Rectal smooth muscle tissue (tissue), 1 donor: Measurements from ENCODE around the gene USP20.

Experiments
- H3K27ac ChIP-seq: one replicate; pipeline ENCODE4 v1.7.0; 2013; ENCODE audit warnings: low read depth, low read length, inconsistent platforms
- H3K27me3 ChIP-seq: one replicate; pipeline ENCODE4 v1.7.0; 2013; ENCODE audit warnings: low read length; ENCODE audit not compliant: control insufficient read depth, insufficient read depth
- H3K36me3 ChIP-seq: one replicate; pipeline ENCODE4 v1.7.0; 2013; ENCODE audit warnings: low read length; ENCODE audit not compliant: control insufficient read depth, insufficient read depth
- H3K4me1 ChIP-seq: one replicate; pipeline ENCODE4 v1.7.0; 2013; ENCODE audit warnings: low read length; ENCODE audit not compliant: control insufficient read depth, insufficient read depth
- H3K4me3 ChIP-seq: one replicate; pipeline ENCODE4 v1.7.0; 2013; ENCODE audit warnings: low read length
- H3K9ac ChIP-seq: one replicate; pipeline ENCODE4 v1.7.0; 2013; ENCODE audit warnings: low read length

Gene USP20

DNA sequence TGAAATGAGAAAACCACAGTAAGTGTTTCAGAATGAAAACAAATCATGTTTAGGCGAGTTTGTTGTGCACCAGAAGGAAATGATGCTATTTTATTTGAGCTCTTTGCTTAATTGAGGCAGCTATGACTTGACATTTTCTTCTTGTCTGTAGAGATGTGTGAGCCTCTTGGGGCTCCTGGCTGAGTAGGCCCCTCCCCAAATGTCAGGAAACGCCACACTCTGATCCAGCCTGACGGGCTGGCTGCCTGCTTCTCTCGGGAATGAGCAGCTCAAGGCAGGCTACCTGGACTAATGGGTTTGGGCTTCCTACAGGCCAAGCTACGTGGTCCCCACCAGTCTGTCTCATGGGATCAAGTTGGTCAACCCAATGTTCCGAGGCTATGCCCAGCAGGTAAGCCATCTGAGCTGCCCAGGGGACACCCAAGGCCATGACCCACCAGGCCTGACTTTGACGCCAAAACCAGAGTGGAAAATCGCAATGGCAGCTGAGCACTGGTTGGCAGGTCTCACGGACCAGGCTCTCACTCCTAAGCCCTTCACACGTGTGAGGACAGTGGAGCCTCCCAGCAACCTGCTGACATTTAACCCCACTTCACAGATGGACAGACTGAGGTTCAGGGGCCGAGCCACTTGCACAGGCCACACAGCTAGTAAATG lies 29.9 kb downstream of the USP20 start:
- H3K36me3 ChIP-seq, result peaks cover 27% of the 10 kb centered on the region
- no peak overlapping the region for H3K4me3 ChIP-seq
- H3K4me1 ChIP-seq, result no peaks in the 10 kb centered on the region
- no peak overlapping the region for H3K27ac ChIP-seq
- H3K27me3 ChIP-seq, result no peaks in the 10 kb centered on the region
- H3K9ac ChIP-seq, result no peak overlapping the region

DNA sequence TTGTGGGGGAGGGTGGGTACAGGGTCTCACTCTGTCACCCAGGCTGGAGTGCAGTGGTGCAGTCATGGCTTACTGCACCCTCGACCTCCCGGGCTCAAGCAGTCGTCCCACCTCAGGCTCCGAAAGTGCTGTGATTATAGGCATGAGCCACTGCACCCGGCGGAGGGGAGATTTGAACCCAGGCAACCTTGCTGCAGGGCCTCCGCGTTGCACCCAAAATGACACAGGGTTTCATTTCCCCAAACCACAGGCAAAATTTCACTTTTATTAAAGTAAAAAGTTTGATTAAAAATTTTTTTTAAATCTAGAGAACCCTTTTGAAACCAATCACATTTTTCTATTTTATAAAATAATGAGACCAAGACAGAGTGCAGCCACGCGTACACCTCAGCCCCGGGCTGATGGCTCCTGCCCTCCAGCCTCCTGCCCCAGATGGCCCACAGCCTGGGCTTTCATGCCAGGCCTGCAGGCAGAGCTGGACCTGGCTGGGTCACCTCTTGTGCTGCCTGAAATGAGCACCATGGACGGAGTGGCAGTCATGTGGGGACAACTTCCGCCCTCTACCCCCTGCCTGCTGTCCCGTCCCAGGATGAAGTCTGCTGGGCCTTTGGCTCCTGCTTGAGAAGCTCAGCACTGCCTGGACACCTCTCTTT lies 30.5 kb downstream of the USP20 start:
- no peak overlapping the region for H3K4me3 ChIP-seq
- no peaks in the 10 kb centered on the region for H3K27me3 ChIP-seq
- H3K4me1 ChIP-seq, result no peaks in the 10 kb centered on the region
- no peak overlapping the region for H3K9ac ChIP-seq
- peaks cover 27% of the 10 kb centered on the region for H3K36me3 ChIP-seq
- H3K27ac ChIP-seq, result no peak overlapping the region

DNA sequence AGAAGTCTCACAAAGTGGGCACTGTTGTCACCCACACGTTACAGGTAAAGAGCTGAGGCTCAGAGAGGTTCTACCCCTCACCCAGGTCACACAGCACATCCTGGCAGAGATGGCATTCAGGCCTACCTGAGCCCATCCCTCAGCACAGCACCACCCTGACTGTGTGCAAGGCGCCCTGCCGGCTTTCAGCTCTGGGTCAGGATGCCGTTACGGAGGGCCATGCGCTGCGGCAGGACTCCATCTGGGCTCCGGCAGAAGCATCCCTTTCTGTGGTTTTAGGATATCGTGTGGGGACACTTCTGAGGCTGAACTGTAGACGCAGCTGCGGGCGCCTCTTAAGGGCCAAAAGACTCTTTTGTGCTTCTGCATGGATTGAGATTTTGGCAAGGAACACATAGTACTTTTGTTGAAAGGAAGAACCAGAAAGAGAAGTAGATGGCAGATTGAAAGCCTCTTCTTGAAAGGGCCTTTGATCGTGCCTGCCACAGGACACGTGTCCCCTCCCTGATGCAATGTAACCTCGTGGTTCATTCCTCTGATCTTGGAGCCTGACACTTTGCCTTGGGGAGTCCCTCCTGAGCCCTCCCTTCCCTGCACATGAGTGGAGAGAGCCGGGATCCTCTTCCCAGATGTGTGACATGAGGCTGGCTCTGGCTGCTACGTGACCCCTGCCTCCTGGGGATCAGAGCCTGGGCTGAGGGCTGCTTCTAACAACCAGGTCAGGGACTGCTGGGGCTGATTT lies 31.3 kb downstream of the USP20 start:
- Histone ChIP-seq H3K4me1 (no peaks in the 10 kb centered on the region), H3K27ac (no peak overlapping the region), H3K4me3 (no peak overlapping the region), H3K9ac (no peak overlapping the region), H3K36me3 (peaks cover 20% of the 10 kb centered on the region), H3K27me3 (no peaks in the 10 kb centered on the region)

DNA sequence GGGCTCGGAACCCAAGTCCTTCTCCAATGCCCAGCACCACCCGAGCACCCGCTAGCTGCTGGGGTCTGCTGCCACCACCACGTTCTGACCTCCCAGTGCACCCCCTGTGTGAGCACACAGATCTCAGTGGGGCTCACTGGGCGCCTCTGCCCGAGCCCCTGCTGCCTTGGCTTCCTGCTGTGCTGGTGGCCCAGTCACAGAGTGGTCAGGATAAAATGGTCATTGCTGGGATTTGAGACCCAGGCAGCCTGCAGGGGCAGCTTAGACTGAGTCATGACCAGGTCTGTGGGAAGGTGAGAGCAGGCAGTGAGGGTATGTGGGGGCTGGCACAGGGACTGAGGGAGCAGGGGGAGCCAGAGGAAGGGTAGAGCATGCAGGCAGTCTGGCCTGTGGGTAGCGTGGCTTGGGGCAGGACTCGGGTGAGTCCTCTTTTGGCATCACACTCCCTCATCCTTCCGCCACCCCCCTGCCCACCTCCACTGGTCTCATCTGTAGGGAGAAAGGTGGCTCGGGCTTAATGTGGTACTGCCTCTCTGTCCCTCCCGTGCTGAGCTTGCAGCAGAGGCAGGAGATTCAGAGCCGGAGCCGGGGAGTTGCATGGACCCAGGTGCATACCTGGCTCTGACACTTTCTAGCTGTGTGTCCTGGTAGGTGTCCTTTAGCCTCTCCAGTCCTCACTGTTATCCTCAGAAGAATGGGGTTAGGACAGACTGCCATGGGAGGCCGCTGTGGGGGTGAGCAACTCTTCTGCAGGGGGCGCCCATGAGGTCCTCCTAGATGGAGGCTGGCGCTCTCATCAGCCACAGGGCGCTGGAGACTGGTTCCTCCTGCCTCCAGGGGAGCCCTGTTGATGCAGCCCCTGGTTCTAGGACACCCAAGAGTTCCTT lies 32.1 kb downstream of the USP20 start:
- no peaks in the 10 kb centered on the region for H3K4me1 ChIP-seq
- no peak overlapping the region for H3K27ac ChIP-seq
- no peak overlapping the region for H3K9ac ChIP-seq
- H3K4me3 ChIP-seq, result no peak overlapping the region
- H3K36me3 ChIP-seq, result peaks cover 15% of the 10 kb centered on the region
- no peaks in the 10 kb centered on the region for H3K27me3 ChIP-seq

DNA sequence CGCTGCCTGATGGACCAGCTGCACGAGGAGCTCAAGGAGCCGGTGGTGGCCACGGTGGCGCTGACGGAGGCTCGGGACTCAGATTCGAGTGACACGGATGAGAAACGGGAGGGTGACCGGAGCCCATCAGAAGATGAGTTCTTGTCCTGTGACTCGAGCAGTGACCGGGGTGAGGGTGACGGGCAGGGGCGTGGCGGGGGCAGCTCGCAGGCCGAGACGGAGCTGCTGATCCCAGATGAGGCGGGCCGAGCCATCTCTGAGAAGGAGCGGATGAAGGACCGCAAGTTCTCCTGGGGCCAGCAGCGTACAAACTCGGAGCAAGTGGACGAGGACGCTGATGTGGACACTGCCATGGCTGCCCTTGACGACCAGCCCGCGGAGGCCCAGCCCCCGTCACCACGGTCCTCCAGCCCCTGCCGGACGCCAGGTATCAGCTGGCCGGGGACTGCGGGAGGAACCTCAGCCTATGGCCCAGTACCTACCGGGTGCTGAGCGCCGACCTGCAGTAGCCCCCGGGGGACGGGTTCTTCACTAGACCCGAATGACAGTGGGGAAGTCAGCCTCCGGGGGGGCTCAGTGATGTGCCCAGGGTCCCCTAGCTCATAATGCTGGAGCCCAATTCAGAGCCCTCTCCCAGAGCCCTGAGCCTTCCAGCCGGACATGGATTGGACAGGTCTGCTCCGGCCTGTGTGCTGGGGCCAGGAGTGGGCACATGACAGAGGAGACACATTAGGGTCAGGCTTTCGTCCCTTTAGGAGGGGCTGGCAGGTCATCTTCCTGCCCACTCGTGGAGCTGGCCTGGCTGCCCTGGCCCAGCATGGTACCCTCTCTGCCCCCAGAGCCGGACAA lies 33.0 kb downstream of the USP20 start:
- no peak overlapping the region for H3K4me3 ChIP-seq
- peaks cover 12% of the 10 kb centered on the region for H3K36me3 ChIP-seq
- H3K4me1 ChIP-seq, result no peaks in the 10 kb centered on the region
- no peaks in the 10 kb centered on the region for H3K27me3 ChIP-seq
- H3K27ac ChIP-seq, result no peak overlapping the region
- H3K9ac ChIP-seq, result no peak overlapping the region

DNA sequence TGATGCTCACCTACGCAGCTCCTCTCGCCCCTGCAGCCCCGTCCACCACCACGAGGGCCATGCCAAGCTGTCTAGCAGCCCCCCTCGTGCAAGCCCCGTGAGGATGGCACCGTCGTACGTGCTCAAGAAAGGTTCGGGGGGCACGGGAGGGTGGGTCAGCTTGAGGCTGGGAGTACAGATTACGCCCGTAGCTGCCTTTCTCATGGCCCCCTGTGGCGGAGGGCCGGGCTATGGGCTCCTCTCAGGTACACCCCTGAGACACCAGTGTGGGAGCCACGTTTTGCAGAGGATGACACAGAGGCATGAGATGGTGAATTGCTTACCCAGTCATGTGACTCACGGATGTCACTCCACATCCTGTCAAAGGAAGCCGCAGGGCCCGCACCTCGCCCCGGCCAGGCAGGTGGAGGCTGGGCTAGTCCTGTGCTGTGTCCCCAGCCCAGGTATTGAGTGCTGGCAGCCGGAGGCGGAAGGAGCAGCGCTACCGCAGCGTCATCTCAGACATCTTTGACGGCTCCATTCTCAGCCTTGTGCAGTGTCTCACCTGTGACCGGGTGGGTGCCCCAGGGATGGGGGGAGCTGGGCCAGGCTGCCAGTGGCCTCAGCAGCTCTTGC lies 33.7 kb downstream of the USP20 start:
- Histone ChIP-seq H3K27me3 (no peaks in the 10 kb centered on the region), H3K9ac (no peak overlapping the region), H3K4me3 (no peak overlapping the region), H3K36me3 (peaks cover 10% of the 10 kb centered on the region), H3K4me1 (no peaks in the 10 kb centered on the region), H3K27ac (no peak overlapping the region)

DNA sequence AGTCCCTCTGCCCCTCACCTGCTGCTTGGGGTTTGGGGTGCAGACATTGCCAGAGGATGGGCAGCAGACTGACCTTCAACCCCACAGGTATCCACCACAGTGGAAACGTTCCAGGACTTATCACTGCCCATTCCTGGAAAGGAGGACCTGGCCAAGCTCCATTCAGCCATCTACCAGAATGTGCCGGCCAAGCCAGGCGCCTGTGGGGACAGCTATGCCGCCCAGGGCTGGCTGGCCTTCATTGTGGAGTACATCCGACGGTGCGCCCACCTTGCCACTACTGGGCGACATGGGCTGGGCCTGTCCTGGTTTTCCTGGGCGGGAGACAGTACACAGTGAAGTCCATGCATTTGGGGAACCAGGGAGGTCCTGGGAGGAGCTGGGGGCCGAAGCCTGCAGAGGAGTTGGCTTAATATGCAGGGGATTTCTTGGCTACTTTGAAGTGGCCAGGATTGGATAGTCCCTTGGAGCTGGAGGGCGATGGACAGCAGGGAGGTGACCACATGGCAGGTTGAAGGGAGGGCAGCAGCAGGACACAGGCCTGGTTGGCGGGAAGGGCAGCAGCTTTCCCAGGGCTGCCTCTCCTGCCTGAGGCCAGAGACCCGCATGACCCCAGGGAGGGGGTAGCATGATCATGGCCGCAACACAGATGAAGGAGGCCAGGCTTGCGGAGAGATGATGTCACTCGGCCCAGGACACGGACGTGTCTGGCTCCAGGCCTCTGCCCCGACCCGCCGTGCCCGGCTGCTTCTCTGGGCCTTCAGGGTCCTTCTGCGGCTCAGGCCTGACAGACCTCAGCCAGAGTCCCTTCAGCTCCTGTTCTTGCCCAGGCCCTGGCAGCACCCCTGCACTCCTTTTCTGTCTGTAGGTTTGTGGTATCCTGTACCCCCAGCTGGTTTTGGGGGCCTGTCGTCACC lies 34.6 kb downstream of the USP20 start:
- Histone ChIP-seq H3K36me3 (peaks cover 13% of the 10 kb centered on the region), H3K27ac (no peak overlapping the region)

DNA sequence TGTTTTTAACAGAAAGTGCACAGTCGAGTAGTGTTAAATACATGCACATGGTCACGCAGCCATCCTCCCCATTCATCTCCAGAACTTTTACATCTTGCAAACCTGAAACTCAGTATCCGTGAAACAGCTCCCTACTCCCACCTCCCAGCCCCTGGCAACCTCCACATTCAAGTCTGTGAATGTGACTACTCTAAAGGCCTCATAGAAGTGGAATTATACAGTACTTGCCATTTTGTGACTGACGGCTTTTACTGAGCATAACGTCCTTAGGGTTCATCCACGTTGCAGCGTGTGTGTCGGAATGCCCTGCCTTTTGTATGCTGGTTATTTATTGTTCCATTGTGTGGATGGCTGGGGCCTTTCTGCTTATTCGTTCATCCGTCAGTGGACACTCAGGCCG lies 35.8 kb downstream of the USP20 start:
- no peaks in the 10 kb centered on the region for H3K27me3 ChIP-seq
- H3K36me3 ChIP-seq, result peaks cover 20% of the 10 kb centered on the region
- H3K27ac ChIP-seq, result no peak overlapping the region
- no peak overlapping the region for H3K9ac ChIP-seq
- H3K4me1 ChIP-seq, result no peaks in the 10 kb centered on the region
- H3K4me3 ChIP-seq, result no peak overlapping the region

More for the DNA sequence above, 34.6 kb downstream of the USP20 start:
- Histone ChIP-seq H3K4me1 (no peaks in the 10 kb centered on the region), H3K4me3 (no peak overlapping the region), H3K27me3 (no peaks in the 10 kb centered on the region), H3K9ac (no peak overlapping the region)

DNA sequence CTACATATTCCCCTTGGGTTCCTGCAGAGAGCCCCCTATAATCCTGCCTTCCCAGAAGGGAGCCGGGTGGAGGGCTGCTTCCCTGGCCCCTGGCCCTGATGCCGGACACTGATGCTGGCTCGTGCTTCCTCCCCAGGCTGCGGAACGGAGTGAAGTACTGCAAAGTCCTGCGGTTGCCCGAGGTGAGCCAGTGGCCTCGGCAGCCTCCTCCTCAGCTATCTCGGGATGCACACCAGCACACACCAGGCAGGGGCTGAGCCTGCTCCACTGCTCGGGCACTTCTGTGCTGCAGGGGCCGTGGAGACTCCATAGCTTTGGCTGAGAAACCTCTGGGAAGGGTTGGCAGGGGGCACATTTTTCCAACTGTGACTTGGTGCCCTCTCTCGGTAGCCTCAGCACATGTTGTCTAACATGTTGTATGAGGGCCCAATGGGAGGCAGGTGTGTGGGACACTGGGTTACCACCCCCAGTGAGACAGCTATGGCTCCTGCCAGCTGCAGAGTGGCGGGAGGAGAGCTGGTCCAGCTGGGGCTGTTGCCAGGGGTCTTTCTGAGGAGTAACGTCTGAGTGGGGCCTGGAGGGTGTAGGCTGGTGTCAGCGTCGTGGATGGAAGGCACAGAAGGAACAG lies 38.4 kb downstream of the USP20 start:
- Histone ChIP-seq H3K27me3 (no peaks in the 10 kb centered on the region), H3K4me1 (no peaks in the 10 kb centered on the region), H3K27ac (no peak overlapping the region), H3K4me3 (no peak overlapping the region), H3K9ac (no peak overlapping the region), H3K36me3 (peaks cover 24% of the 10 kb centered on the region)

DNA sequence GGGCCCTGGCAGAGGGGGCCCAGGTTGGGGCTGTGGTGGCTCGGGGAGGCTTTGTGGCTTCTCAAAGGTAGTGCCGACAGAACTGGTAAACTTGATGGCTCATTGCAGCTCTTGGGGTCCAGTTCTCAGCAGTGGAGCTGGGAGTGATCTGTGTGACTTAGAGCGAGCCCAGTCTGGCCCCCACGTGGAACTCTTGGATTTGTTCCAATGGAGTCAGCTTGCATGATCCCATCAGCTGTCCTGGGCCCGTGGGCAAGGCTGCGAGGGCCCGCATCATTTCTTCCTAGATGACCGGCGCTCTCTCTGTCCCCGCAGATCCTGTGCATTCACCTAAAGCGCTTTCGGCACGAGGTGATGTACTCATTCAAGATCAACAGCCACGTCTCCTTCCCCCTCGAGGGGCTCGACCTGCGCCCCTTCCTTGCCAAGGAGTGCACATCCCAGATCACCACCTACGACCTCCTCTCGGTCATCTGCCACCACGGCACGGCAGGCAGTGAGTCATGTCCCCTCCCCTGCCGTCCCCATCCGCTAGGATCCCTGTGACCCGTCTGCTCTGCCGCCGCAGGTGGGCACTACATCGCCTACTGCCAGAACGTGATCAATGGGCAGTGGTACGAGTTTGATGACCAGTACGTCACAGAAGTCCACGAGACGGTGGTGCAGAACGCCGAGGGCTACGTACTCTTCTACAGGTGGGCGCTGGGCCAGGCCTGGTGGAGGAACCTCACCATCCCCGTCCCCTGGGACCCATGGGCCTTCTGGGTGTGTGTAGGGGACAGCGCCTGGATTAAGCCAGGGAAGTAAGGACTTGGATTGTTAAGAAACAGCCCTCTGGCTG lies 39.2 kb downstream of the USP20 start:
- H3K4me1 ChIP-seq, result no peaks in the 10 kb centered on the region
- H3K27me3 ChIP-seq, result no peaks in the 10 kb centered on the region
- no peak overlapping the region for H3K27ac ChIP-seq
- H3K4me3 ChIP-seq, result no peak overlapping the region
- H3K36me3 ChIP-seq, result peaks cover 24% of the 10 kb centered on the region
- no peak overlapping the region for H3K9ac ChIP-seq
